ENCODE measurements around the gene FHIT.

The FHIT gene

GRCh38 chr3:60281970-60282369, 969.3 kb downstream of the FHIT start:
- Histone ChIP-seq H3K27me3 (ENCODE audit: low read depth, low read length) (no peaks in the 10 kb centered on the region), H3K4me1 (ENCODE audit: low read length) (no peaks in the 10 kb centered on the region), H3K9ac (ENCODE audit: low read length) (no peak overlapping the region), H4K20me1 (ENCODE audit: insufficient read depth, low read length) (no peaks in the 10 kb centered on the region), H3K4me3 (ENCODE audit: low read length) (no peak overlapping the region), H3K36me3 (replicated peaks; ENCODE audit: low read depth, low read length) (no peaks in the 10 kb centered on the region), H2AFZ (ENCODE audit: low read depth, low read length) (no peak overlapping the region), H3K4me2 (ENCODE audit: low read length) (no peak overlapping the region), H3K9me3 (ENCODE audit: insufficient read depth, low read length) (no peaks in the 10 kb centered on the region; the same call in 1 of the 2 replicates), H3K27ac (ENCODE audit: low read length) (no peak overlapping the region), H3K79me2 (ENCODE audit: low read length) (no peaks in the 10 kb centered on the region)
- no peak for TF ChIP-seq EZH2phosphoT487 (IDR thresholded peaks at IDR 0.05; ENCODE audit: low read depth)
- TF ChIP-seq CTCF (IDR thresholded peaks at IDR 0.05; ENCODE audit: low read depth, low read length) = no peak

DNA sequence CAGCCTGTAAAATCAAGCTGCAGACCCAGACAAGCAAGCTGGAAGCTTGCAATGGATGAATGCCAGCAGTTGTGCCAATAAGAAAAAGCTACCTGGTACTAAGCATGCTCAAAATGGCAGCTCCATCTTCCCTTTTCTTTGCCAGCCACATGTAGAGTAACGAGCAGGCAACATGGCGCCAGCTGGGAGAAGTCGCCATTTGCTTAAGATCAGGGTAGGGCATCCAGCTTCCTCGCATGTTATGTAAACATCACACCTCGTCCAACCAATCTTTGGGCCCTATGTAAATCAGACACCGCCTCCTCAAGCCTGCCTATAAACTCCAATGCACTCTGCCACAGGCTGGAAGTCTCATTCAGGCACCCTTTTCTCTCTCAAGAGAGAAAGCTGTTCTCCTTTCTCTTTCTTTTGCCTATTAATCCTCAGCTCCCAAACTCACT, 973.9 kb downstream of the FHIT start:
- no peaks in the 10 kb centered on the region for H3K4me1 ChIP-seq (ENCODE audit: low read length)
- H3K27me3 ChIP-seq (ENCODE audit: low read depth, low read length) = no peaks in the 10 kb centered on the region
- H3K4me2 ChIP-seq (ENCODE audit: low read length) = no peak overlapping the region
- no peaks in the 10 kb centered on the region for H3K36me3 ChIP-seq (replicated peaks; ENCODE audit: low read depth, low read length)
- H3K4me3 ChIP-seq (ENCODE audit: low read length) = no peak overlapping the region
- H3K27ac ChIP-seq (ENCODE audit: low read length) = no peak overlapping the region
- no peaks in the 10 kb centered on the region; the same call in 1 of the 2 replicates for H3K9me3 ChIP-seq (ENCODE audit: insufficient read depth, low read length)
- no peak for TF ChIP-seq CTCF (IDR thresholded peaks at IDR 0.05; ENCODE audit: low read depth, low read length)
- TF ChIP-seq EZH2phosphoT487 (IDR thresholded peaks at IDR 0.05; ENCODE audit: low read depth) = no peak
- H3K79me2 ChIP-seq (ENCODE audit: low read length) = no peaks in the 10 kb centered on the region
- H4K20me1 ChIP-seq (ENCODE audit: insufficient read depth, low read length) = no peaks in the 10 kb centered on the region
- no peak overlapping the region for H3K9ac ChIP-seq (ENCODE audit: low read length)
- no peak overlapping the region for H2AFZ ChIP-seq (ENCODE audit: low read depth, low read length)

DNA sequence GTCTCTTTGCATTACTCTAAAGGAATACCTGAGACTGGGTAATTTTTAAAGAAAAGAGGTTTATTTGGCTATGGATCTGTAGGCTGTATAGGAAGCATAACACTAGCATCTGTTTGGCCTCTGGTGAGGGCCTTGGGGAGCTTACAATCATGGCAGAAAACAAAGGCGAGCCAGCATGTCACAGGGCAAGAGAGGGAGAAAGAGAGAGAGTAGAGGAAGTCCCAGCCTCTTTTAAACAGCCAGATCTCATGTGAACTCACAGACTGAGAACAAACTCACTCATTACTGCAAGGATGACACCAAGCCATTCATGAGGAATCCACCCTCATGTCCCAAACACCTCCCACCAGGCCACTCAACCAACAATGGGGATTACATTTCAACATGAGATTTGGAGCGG, 974.6 kb downstream of the FHIT start:
- Histone ChIP-seq H3K27ac (ENCODE audit: low read length) (no peak overlapping the region), H3K36me3 (replicated peaks; ENCODE audit: low read depth, low read length) (no peaks in the 10 kb centered on the region), H3K27me3 (ENCODE audit: low read depth, low read length) (no peaks in the 10 kb centered on the region), H3K4me2 (ENCODE audit: low read length) (no peak overlapping the region), H3K79me2 (ENCODE audit: low read length) (no peaks in the 10 kb centered on the region), H3K9me3 (ENCODE audit: insufficient read depth, low read length) (no peaks in the 10 kb centered on the region; the same call in 1 of the 2 replicates), H3K9ac (ENCODE audit: low read length) (no peak overlapping the region), H3K4me3 (ENCODE audit: low read length) (no peak overlapping the region), H4K20me1 (ENCODE audit: insufficient read depth, low read length) (no peaks in the 10 kb centered on the region), H3K4me1 (ENCODE audit: low read length) (no peaks in the 10 kb centered on the region), H2AFZ (ENCODE audit: low read depth, low read length) (no peak overlapping the region)
- TF ChIP-seq EZH2phosphoT487 (IDR thresholded peaks at IDR 0.05; ENCODE audit: low read depth) = no peak
- no peak for TF ChIP-seq CTCF (IDR thresholded peaks at IDR 0.05; ENCODE audit: low read depth, low read length)

GRCh38 chr3:60274646-60275045, 976.6 kb downstream of the FHIT start:
- H3K4me1 ChIP-seq (ENCODE audit: low read length) = no peaks in the 10 kb centered on the region
- no peak overlapping the region for H3K9ac ChIP-seq (ENCODE audit: low read length)
- H3K4me3 ChIP-seq (ENCODE audit: low read length) = no peak overlapping the region
- H3K27me3 ChIP-seq (ENCODE audit: low read depth, low read length) = no peaks in the 10 kb centered on the region
- TF ChIP-seq EZH2phosphoT487 (IDR thresholded peaks at IDR 0.05; ENCODE audit: low read depth) (no peak), CTCF (IDR thresholded peaks at IDR 0.05; ENCODE audit: low read depth, low read length) (no peak)
- H3K4me2 ChIP-seq (ENCODE audit: low read length) = no peak overlapping the region
- no peaks in the 10 kb centered on the region for H3K79me2 ChIP-seq (ENCODE audit: low read length)
- no peak overlapping the region for H3K27ac ChIP-seq (ENCODE audit: low read length)
- no peaks in the 10 kb centered on the region; the same call in 1 of the 2 replicates for H3K9me3 ChIP-seq (ENCODE audit: insufficient read depth, low read length)
- H2AFZ ChIP-seq (ENCODE audit: low read depth, low read length) = no peak overlapping the region
- H4K20me1 ChIP-seq (ENCODE audit: insufficient read depth, low read length) = no peaks in the 10 kb centered on the region
- H3K36me3 ChIP-seq (replicated peaks; ENCODE audit: low read depth, low read length) = no peaks in the 10 kb centered on the region
